ENCODE data around the gene KCNMA1. TPM values are rescaled to one million over a fixed set of nuclear protein-coding genes. Genes with fewer than 3 reads are reported as not detected.

The KCNMA1 gene
- total RNA-seq, 1 experiment from 2014 or later = 20.7 TPM

DNA sequence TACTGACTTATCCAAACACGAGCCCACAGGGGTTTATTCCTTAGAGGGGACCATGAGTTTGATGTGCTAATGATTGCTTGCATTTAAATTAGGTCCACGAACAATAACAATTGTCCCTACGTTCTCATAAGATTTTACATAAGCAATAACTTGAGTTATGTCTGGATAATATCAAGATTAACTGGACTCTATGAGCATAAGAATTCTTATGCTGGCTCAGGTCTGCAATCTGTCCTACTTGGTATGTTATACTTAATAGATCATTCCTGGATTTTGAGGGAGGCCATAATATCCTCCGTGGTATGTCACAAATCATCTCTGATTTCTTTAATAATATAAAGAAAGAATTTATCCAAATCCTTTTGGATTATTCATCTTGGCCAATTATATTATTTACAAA lies 552.3 kb downstream of the KCNMA1 start:
- H3K9me3 ChIP-seq = no peaks in the 10 kb centered on the region
- intact Hi-C loops (cut with micrococcal nuclease; ENCODE audit: unreplicated experiment) = no loop called here
- BruUV-seq (replicated peaks) = no TSS peak
- H3K36me3 ChIP-seq (ENCODE audit: control insufficient read depth, insufficient read depth, low read length) = no peaks in the 10 kb centered on the region
- POLR2A ChIA-PET = no interaction called here
- no peak overlapping the region for H3K4me3 ChIP-seq (ENCODE audit: low read depth, low read length)
- CTCF ChIA-PET = no interaction called here
- H3K4me1 ChIP-seq = peaks cover 7% of the 10 kb centered on the region
- TF ChIP-seq, protein P1, sequence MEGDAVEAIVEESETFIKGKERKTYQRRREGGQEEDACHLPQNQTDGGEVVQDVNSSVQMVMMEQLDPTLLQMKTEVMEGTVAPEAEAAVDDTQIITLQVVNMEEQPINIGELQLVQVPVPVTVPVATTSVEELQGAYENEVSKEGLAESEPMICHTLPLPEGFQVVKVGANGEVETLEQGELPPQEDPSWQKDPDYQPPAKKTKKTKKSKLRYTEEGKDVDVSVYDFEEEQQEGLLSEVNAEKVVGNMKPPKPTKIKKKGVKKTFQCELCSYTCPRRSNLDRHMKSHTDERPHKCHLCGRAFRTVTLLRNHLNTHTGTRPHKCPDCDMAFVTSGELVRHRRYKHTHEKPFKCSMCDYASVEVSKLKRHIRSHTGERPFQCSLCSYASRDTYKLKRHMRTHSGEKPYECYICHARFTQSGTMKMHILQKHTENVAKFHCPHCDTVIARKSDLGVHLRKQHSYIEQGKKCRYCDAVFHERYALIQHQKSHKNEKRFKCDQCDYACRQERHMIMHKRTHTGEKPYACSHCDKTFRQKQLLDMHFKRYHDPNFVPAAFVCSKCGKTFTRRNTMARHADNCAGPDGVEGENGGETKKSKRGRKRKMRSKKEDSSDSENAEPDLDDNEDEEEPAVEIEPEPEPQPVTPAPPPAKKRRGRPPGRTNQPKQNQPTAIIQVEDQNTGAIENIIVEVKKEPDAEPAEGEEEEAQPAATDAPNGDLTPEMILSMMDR (IDR thresholded peaks at IDR 0.05; ENCODE audit: insufficient read depth in 1 of 2, low read depth in 1 of 2, low read length in 1 of 2, severe bottlenecking in 1 of 2, unreplicated experiment in 1 of 2) = no peak
- H3K27me3 Mint-ChIP-seq (ENCODE audit: insufficient read depth, unreplicated experiment) = no peaks in the 10 kb centered on the region
- H3K4me3 Mint-ChIP-seq (ENCODE audit: unreplicated experiment) = no peak overlapping the region
- no peaks in the 10 kb centered on the region for H3K4me1 Mint-ChIP-seq (ENCODE audit: low read depth, unreplicated experiment)
- DNase-seq = no peak
- H3K36me3 Mint-ChIP-seq (ENCODE audit: insufficient read depth, unreplicated experiment) = peaks cover 11% of the 10 kb centered on the region
- no peak overlapping the region for H3K27ac Mint-ChIP-seq (ENCODE audit: unreplicated experiment)
- H3K9me3 Mint-ChIP-seq (ENCODE audit: unreplicated experiment) = no peaks in the 10 kb centered on the region
- no peaks in the 10 kb centered on the region for H3K27me3 ChIP-seq (replicated peaks; ENCODE audit: control insufficient read depth, insufficient read depth, low read length)

- H3K4me3 ChIP-seq (ENCODE audit: low read depth, low read length) = no peak overlapping the region
- H3K27me3 ChIP-seq (replicated peaks; ENCODE audit: control insufficient read depth, insufficient read depth, low read length) = no peaks in the 10 kb centered on the region
- H3K36me3 ChIP-seq (ENCODE audit: control insufficient read depth, insufficient read depth, low read length) = no peaks in the 10 kb centered on the region
- DNase-seq = no peak
- no TSS peak for BruUV-seq (replicated peaks)
- peaks cover 11% of the 10 kb centered on the region for H3K36me3 Mint-ChIP-seq (ENCODE audit: insufficient read depth, unreplicated experiment)
- no peak overlapping the region for H3K4me3 Mint-ChIP-seq (ENCODE audit: unreplicated experiment)
- H3K9me3 Mint-ChIP-seq (ENCODE audit: unreplicated experiment) = no peaks in the 10 kb centered on the region
- no peak overlapping the region for H3K27ac Mint-ChIP-seq (ENCODE audit: unreplicated experiment)
- CTCF ChIA-PET = no interaction called here
- H3K27me3 Mint-ChIP-seq (ENCODE audit: insufficient read depth, unreplicated experiment) = no peaks in the 10 kb centered on the region
- H3K4me1 ChIP-seq = peaks cover 5% of the 10 kb centered on the region; the same call in 1 of the 2 replicates
- no peaks in the 10 kb centered on the region for H3K4me1 Mint-ChIP-seq (ENCODE audit: low read depth, unreplicated experiment)
- POLR2A ChIA-PET = no interaction called here
- TF ChIP-seq, protein P1 (IDR thresholded peaks at IDR 0.05; ENCODE audit: insufficient read depth in 1 of 2, low read depth in 1 of 2, low read length in 1 of 2, severe bottlenecking in 1 of 2, unreplicated experiment in 1 of 2) = no peak
- intact Hi-C loops (cut with micrococcal nuclease; ENCODE audit: unreplicated experiment) = no loop called here
- no peaks in the 10 kb centered on the region for H3K9me3 ChIP-seq
Observed at GRCh38 chr10:77084431-77085144, 553.0 kb downstream of the KCNMA1 start.

DNA sequence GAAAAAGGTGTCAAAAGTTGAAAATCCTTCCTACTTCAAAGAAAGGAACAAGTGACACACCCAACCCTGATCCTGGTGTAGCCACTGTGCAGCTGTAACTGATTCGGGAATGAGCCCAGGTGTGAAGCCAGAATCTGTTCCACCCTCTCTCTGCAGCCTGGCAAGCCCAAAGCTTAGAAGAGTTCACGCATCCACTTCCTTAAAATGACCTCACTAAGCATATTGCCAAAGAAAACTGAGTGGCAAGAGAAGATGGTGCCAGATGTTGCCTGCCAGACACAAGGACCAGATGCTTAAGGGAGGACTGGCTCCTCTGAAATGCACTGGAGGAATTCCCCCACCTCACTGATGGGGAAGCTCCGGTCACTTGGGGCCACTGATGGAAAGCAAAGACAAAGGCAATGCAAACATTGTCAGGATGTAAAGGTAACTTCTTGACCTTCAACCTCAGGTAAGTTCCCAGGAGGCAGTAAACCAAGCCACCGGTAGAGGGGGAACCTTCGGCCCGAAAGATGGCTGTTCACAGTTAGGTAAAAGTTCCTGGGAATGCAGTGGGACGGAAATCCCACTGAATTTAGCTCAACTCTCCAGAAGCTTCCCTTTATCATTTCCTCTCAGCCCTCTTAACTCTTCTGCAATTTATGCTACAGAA lies 554.9 kb downstream of the KCNMA1 start:
- intact Hi-C loops (cut with micrococcal nuclease; ENCODE audit: unreplicated experiment) = loop anchor here (1.0 kb wide), 1 partner anchor 30 kb away; no protein-coding TSS in a partner anchor
- H3K36me3 ChIP-seq (ENCODE audit: control insufficient read depth, insufficient read depth, low read length) = no peaks in the 10 kb centered on the region
- DNase-seq = peak; percentile 63 to 70
- H3K27me3 ChIP-seq (replicated peaks; ENCODE audit: control insufficient read depth, insufficient read depth, low read length) = no peaks in the 10 kb centered on the region
- H3K9me3 ChIP-seq = no peaks in the 10 kb centered on the region
- peaks cover 11% of the 10 kb centered on the region for H3K36me3 Mint-ChIP-seq (ENCODE audit: insufficient read depth, unreplicated experiment)
- H3K4me3 Mint-ChIP-seq (ENCODE audit: unreplicated experiment) = no peak overlapping the region
- no peaks in the 10 kb centered on the region for H3K9me3 Mint-ChIP-seq (ENCODE audit: unreplicated experiment)
- TF ChIP-seq, protein P1 (IDR thresholded peaks at IDR 0.05; ENCODE audit: insufficient read depth in 1 of 2, low read depth in 1 of 2, low read length in 1 of 2, severe bottlenecking in 1 of 2, unreplicated experiment in 1 of 2) = peak; percentile 58 to 77
- POLR2A ChIA-PET = no interaction called here
- CTCF ChIA-PET = interaction anchor here (1.1 kb wide), 1 partner anchor 45 kb away, joined by 3 read pairs; no protein-coding TSS in a partner anchor
- H3K27me3 Mint-ChIP-seq (ENCODE audit: insufficient read depth, unreplicated experiment) = no peaks in the 10 kb centered on the region
- BruUV-seq (replicated peaks) = no TSS peak
- no peaks in the 10 kb centered on the region for H3K4me1 Mint-ChIP-seq (ENCODE audit: low read depth, unreplicated experiment)
- H3K4me3 ChIP-seq (ENCODE audit: low read depth, low read length) = no peak overlapping the region
- no peak overlapping the region for H3K27ac Mint-ChIP-seq (ENCODE audit: unreplicated experiment)
- peaks cover 5% of the 10 kb centered on the region; the same call in 1 of the 2 replicates for H3K4me1 ChIP-seq
